MCF 10A (cell line): ENCODE measurements around the gene ERBB2. TPM values are rescaled to one million over a fixed set of nuclear protein-coding genes. Genes with fewer than 3 reads are reported as not detected.
A peak's percentile ranks its signal among the peaks of the same experiment; 100 is the strongest.
"Not testable (repeated sequence)": the region's sequence is repeated elsewhere in the genome, so short reads cannot be mapped to it uniquely, and the experiment has no call there.

Experiments
- BruUV-seq: library from RNA; stranded (reverse); fragments of 400-500 nt; replicated peaks from 2 replicates; lab custom pipeline; 2021; lab: Mats Ljungman, UMichigan
- CTCF ChIA-PET: fragments of 300-600 bp; sonication (Branson Sonifier 250); formaldehyde crosslinking; extraction: SDS; loops from one replicate; lab custom pipeline; 2021; ENCODE audit warnings: antibody characterized with exemption, inconsistent platforms; lab: Yijun Ruan, JAX
- POLR2A ChIA-PET: fragments of 300-600, 350-650 bp; sonication (Branson Sonifier 250); formaldehyde crosslinking; extraction: SDS; loops from one replicate; lab custom pipeline; 2020; ENCODE audit warnings: antibody characterized with exemption, inconsistent platforms; lab: Yijun Ruan, JAX
- DNase-seq: peaks from one replicate; pipeline ENCODE4 v3.0.0-alpha.2; 2018; ENCODE audit not compliant: unreplicated experiment
- H3K27ac Mint-ChIP-seq: one replicate; pipeline ENCODE4 v1.8.0; 2022; ENCODE audit warnings: mild to moderate bottlenecking, low read depth, mixed read lengths; ENCODE audit not compliant: unreplicated experiment
- H3K27me3 Mint-ChIP-seq: one replicate; pipeline ENCODE4 v1.8.0; 2022; ENCODE audit warnings: mixed read lengths; ENCODE audit not compliant: insufficient read depth, unreplicated experiment
- H3K36me3 Mint-ChIP-seq: one replicate; pipeline ENCODE4 v1.8.0; 2022; ENCODE audit warnings: mild to moderate bottlenecking, moderate library complexity, mixed read lengths; ENCODE audit not compliant: insufficient read depth, unreplicated experiment
- H3K4me1 Mint-ChIP-seq: one replicate; pipeline ENCODE4 v1.8.0; 2022; ENCODE audit warnings: mixed read lengths; ENCODE audit not compliant: insufficient read depth, unreplicated experiment
- H3K4me3 Mint-ChIP-seq: one replicate; pipeline ENCODE4 v1.8.0; 2022; ENCODE audit warnings: mild to moderate bottlenecking, moderate library complexity, mixed read lengths; ENCODE audit not compliant: unreplicated experiment
- H3K9me3 Mint-ChIP-seq: one replicate; pipeline ENCODE4 v1.8.0; 2022; ENCODE audit warnings: mixed read lengths; ENCODE audit not compliant: unreplicated experiment
- intact Hi-C: fragments of 100-400 bp; cut with micrococcal nuclease; formaldehyde crosslinking; loops from 2 replicates; pipeline ENCODE4 v1.14.1; 2022
- total RNA-seq: library from RNA; stranded (reverse); gene quantifications from 2 replicates; pipeline ENCODE4 v1.2.3, GENCODE V29; 2022
- TF ChIP-seq, protein P1 (sequence below): fragments of 200-600 bp; IDR thresholded peaks from one replicate; pipeline ENCODE4 v1.8.0; 2022; ENCODE audit warnings: antibody characterized with exemption, mild to moderate bottlenecking; ENCODE audit not compliant: unreplicated experiment

ERBB2 gene
- total RNA-seq, 1 experiment from 2014 or later: 33.7 TPM

DNA sequence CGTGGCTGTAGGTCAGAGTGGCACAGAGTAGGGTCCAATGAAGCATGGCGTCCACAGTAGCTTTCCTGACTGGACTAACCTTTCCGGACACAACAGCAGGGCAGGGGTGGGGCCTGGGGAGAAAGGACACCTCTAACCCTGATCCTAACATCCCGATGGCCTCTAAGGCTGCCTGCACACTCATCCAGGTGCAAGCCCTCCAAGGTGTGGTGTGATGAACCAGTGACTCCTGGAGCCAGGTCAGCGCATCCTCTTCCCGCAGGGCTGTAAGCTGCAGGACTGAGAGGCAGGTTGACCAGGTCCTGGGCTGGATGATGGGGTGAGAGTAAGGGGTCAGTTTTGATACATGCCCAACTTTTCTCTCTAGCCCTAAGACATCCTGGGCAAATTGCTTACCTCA, 3.1 kb upstream of the ERBB2 start:
- no peak overlapping the region for H3K27ac Mint-ChIP-seq
- CTCF ChIA-PET: interaction anchor here (0.6 kb wide), 1 partner anchor 337 kb away, joined by 3 read pairs; no protein-coding TSS in a partner anchor
- no peak overlapping the region for H3K4me3 Mint-ChIP-seq

DNA sequence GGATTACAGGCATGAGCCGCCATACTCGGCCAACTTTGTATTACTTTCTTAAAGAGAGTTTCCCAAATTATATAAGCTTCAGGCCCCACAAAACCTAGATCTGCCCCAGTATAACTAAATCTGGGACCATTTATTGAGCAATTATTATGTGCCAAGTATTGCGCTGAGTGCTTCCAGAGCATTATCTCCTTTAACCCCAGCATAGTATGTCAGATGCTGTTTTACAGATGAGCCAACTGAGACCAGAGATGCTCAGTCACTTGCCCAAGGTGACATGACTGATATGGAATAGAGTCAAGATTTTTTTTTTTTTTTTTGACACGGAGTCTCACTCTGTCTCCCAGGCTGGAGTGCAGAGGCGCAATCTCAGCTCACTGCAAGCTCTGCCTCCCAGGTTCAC, 1.9 kb upstream of the ERBB2 start:
- Mint-ChIP-seq H3K4me3 (no peak overlapping the region), H3K36me3 (no peaks in the 10 kb centered on the region), H3K9me3 (no peaks in the 10 kb centered on the region), H3K4me1 (peaks cover 15% of the 10 kb centered on the region), H3K27ac (no peak overlapping the region), H3K27me3 (no peaks in the 10 kb centered on the region)
- ChIA-PET POLR2A (interaction anchor here (0.6 kb wide), 2 partner anchors 9 to 36 kb away, joined by 3 read pairs; no protein-coding TSS in a partner anchor), CTCF (interaction anchor here (0.5 to 1.4 kb wide), 5 partner anchors 32 to 63 kb away, joined by 3 to 4 read pairs (median 3); no protein-coding TSS in a partner anchor)
- DNase-seq: no peak
- TF ChIP-seq, protein P1, sequence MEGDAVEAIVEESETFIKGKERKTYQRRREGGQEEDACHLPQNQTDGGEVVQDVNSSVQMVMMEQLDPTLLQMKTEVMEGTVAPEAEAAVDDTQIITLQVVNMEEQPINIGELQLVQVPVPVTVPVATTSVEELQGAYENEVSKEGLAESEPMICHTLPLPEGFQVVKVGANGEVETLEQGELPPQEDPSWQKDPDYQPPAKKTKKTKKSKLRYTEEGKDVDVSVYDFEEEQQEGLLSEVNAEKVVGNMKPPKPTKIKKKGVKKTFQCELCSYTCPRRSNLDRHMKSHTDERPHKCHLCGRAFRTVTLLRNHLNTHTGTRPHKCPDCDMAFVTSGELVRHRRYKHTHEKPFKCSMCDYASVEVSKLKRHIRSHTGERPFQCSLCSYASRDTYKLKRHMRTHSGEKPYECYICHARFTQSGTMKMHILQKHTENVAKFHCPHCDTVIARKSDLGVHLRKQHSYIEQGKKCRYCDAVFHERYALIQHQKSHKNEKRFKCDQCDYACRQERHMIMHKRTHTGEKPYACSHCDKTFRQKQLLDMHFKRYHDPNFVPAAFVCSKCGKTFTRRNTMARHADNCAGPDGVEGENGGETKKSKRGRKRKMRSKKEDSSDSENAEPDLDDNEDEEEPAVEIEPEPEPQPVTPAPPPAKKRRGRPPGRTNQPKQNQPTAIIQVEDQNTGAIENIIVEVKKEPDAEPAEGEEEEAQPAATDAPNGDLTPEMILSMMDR: no peak
- no TSS peak for BruUV-seq
- intact Hi-C loops: no loop called here

More for the DNA sequence above, 3.1 kb upstream of the ERBB2 start:
- no peaks in the 10 kb centered on the region for H3K9me3 Mint-ChIP-seq
- intact Hi-C loops: no loop called here
- POLR2A ChIA-PET: interaction anchor here (0.8 kb wide), 1 partner anchor 9 kb away, joined by 3 read pairs; the partner anchor contains the start of gene PGAP3
- no TSS peak for BruUV-seq
- H3K36me3 Mint-ChIP-seq: no peaks in the 10 kb centered on the region
- TF ChIP-seq, protein P1: no peak
- peaks cover 10% of the 10 kb centered on the region for H3K4me1 Mint-ChIP-seq
- no peaks in the 10 kb centered on the region for H3K27me3 Mint-ChIP-seq
- DNase-seq: no peak

DNA sequence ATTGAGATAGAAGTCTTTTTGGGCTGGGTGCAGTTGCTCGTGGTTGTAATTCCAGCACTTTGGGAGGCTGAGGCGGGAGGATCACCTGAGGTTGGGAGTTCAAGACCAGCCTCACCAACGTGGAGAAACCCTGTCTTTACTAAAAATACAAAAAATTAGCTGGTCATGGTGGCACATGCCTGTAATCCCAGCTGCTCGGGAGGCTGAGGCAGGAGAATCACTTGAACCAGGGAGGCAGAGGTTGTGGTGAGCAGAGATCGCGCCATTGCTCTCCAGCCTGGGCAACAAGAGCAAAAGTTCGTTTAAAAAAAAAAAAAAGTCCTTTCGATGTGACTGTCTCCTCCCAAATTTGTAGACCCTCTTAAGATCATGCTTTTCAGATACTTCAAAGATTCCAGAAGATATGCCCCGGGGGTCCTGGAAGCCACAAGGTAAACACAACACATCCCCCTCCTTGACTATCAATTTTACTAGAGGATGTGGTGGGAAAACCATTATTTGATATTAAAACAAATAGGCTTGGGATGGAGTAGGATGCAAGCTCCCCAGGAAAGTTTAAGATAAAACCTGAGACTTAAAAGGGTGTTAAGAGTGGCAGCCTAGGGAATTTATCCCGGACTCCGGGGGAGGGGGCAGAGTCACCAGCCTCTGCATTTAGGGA, 577 bp upstream of the ERBB2 start:
- H3K9me3 Mint-ChIP-seq, H3K27me3 Mint-ChIP-seq, intact Hi-C loops, BruUV-seq, H3K36me3 Mint-ChIP-seq, DNase-seq: not testable (repeated sequence)
- CTCF ChIA-PET: interaction anchor here (0.8 to 2.5 kb wide), 4 partner anchors 8 to 80 kb away, joined by 3 to 13 read pairs (median 4); partner anchors contain the start of gene MIEN1
- Mint-ChIP-seq H3K4me3 (peak overlapping the region; percentile 81), H3K27ac (peak overlapping the region; percentile 56), H3K4me1 (peaks cover 15% of the 10 kb centered on the region)
- POLR2A ChIA-PET: interaction anchor here (0.6 to 3.1 kb wide), 21 partner anchors 11 to 282 kb away, joined by 3 to 68 read pairs (median 6); partner anchors contain the start of genes CDK12, MIEN1, PGAP3 and PSMD3

DNA sequence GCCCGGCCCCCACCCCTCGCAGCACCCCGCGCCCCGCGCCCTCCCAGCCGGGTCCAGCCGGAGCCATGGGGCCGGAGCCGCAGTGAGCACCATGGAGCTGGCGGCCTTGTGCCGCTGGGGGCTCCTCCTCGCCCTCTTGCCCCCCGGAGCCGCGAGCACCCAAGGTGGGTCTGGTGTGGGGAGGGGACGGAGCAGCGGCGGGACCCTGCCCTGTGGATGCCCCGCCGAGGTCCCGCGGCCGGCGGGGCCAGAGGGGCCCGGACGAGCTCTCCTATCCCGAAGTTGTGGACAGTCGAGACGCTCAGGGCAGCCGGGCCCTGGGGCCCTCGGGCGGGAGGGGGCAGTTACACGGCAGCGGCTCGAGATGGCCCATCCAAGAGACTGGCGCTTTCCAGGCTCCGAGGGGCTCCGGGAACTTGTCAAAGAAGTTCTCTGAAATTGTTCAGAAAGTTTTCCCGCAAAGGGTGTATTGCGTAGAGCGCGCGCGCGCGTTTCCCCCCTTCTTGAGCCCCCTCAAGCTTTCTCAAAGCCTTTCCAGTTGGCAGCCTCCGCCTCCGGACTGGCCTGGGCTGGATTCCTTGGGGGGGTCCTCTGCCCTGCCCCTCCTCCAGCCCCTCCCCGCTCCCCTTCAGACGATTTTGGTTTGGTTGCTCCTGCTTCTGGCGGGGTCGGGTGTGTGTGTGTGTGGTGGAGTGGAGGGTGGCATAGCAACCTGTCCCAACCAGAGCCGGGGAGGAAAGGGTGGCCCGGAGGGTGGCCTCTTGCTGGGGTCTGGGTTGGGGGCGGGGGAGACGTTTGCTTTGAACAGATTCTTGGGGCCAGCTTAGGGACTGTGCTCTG, 504 bp downstream of the ERBB2 start:
- H3K36me3 Mint-ChIP-seq: no peaks in the 10 kb centered on the region
- POLR2A ChIA-PET: interaction anchor here (0.7 to 3.1 kb wide), 21 partner anchors 9 to 281 kb away, joined by 3 to 68 read pairs (median 6); partner anchors contain the start of genes CDK12, MIEN1, PGAP3 and PSMD3
- H3K4me1 Mint-ChIP-seq: peaks cover 22% of the 10 kb centered on the region
- TF ChIP-seq, protein P1: no peak
- intact Hi-C loops: no loop called here
- no peaks in the 10 kb centered on the region for H3K9me3 Mint-ChIP-seq
- peak overlapping the region; percentile 81 for H3K4me3 Mint-ChIP-seq
- CTCF ChIA-PET: interaction anchor here (0.5 to 2.5 kb wide), 13 partner anchors 9 to 719 kb away, joined by 3 to 13 read pairs (median 3); partner anchors contain the start of genes MIEN1 and PGAP3
- H3K27me3 Mint-ChIP-seq: no peaks in the 10 kb centered on the region
- DNase-seq: peak; percentile 28
- BruUV-seq: no TSS peak
- peak overlapping the region; percentile 56 for H3K27ac Mint-ChIP-seq
